Astrocyte (in vitro differentiated cells and primary cell): ENCODE measurements around the gene POC1B. TPM values are rescaled to one million over a fixed set of nuclear protein-coding genes. Genes with fewer than 3 reads are reported as not detected.

Experiments used
- DNase-seq: peaks from one replicate; pipeline ENCODE4 v3.0.0-alpha.2; 2010; ENCODE audit warnings: low read depth
- FAIRE-seq: peaks from 2 replicates; lab custom pipeline; 2011; peaks lifted over from hg19 to GRCh38; lab: Jason Lieb, UNC
- H2AFZ ChIP-seq: 2 replicates; pipeline ENCODE4 v1.6.0; 2012; ENCODE audit warnings: low read depth, low read length, inconsistent platforms
- H3K27ac ChIP-seq: 2 replicates; pipeline ENCODE4 v1.5.1; 2011; ENCODE audit warnings: low read depth, low read length, inconsistent platforms
- H3K27me3 ChIP-seq: 2 replicates; pipeline ENCODE4 v1.6.0; 2011; ENCODE audit warnings: low read length, inconsistent platforms; ENCODE audit not compliant: insufficient read depth
- H3K36me3 ChIP-seq: 2 replicates; pipeline ENCODE4 v1.5.1; 2011; ENCODE audit warnings: low read length, inconsistent platforms; ENCODE audit not compliant: insufficient read depth
- H3K4me1 ChIP-seq: 2 replicates; pipeline ENCODE4 v1.5.1; 2011; ENCODE audit warnings: low read length, inconsistent platforms; ENCODE audit not compliant: insufficient read depth
- H3K4me2 ChIP-seq: 2 replicates; pipeline ENCODE4 v1.6.0; 2012; ENCODE audit warnings: low read length, inconsistent platforms
- H3K4me3 ChIP-seq: 2 replicates; pipeline ENCODE4 v1.5.1; 2011; ENCODE audit warnings: low read depth, mild to moderate bottlenecking, low read length, inconsistent platforms; ENCODE audit not compliant: insufficient read depth
- H3K79me2 ChIP-seq: 2 replicates; pipeline ENCODE4 v1.6.0; 2012; ENCODE audit warnings: mild to moderate bottlenecking, low read length, inconsistent platforms; ENCODE audit not compliant: insufficient read depth
- H3K9ac ChIP-seq: 2 replicates; pipeline ENCODE4 v1.6.0; 2012; ENCODE audit warnings: mild to moderate bottlenecking, low read length, inconsistent platforms
- H3K9me3 ChIP-seq: 2 replicates; pipeline ENCODE4 v1.5.1; 2012; ENCODE audit warnings: low read depth, mild to moderate bottlenecking, low read length, inconsistent platforms; ENCODE audit not compliant: insufficient read depth
- H4K20me1 ChIP-seq: 2 replicates; pipeline ENCODE4 v1.6.0; 2012; ENCODE audit warnings: low read length, inconsistent platforms; ENCODE audit not compliant: insufficient read depth
- H3K27ac Mint-ChIP-seq: one replicate; pipeline ENCODE4 v1.8.0; 2021; ENCODE audit warnings: mild to moderate bottlenecking, mixed read lengths; ENCODE audit not compliant: unreplicated experiment
- H3K27me3 Mint-ChIP-seq: one replicate; pipeline ENCODE4 v1.8.0; 2021; ENCODE audit warnings: low read depth, mixed read lengths; ENCODE audit not compliant: unreplicated experiment
- H3K36me3 Mint-ChIP-seq: one replicate; pipeline ENCODE4 v1.8.0; 2021; ENCODE audit warnings: low read depth, mixed read lengths; ENCODE audit not compliant: unreplicated experiment
- H3K4me1 Mint-ChIP-seq: one replicate; pipeline ENCODE4 v1.8.0; 2021; ENCODE audit warnings: low read depth, mixed read lengths; ENCODE audit not compliant: unreplicated experiment
- H3K4me3 Mint-ChIP-seq: one replicate; pipeline ENCODE4 v1.8.0; 2021; ENCODE audit warnings: mild to moderate bottlenecking, moderate library complexity, mixed read lengths; ENCODE audit not compliant: unreplicated experiment
- H3K9me3 Mint-ChIP-seq: one replicate; pipeline ENCODE4 v1.8.0; 2021; ENCODE audit warnings: mild to moderate bottlenecking, mixed read lengths; ENCODE audit not compliant: unreplicated experiment
- EZH2 ChIP-seq: IDR thresholded peaks from 2 replicates; pipeline ENCODE4 v1.6.1; 2012; ENCODE audit warnings: mild to moderate bottlenecking, low read length, inconsistent platforms; ENCODE audit not compliant: insufficient read depth
- total RNA-seq: library from RNA; stranded (reverse); gene quantifications from 2 replicates; pipeline ENCODE4 v1.2.1, GENCODE V29; 2021
- TF ChIP-seq, protein P1 (sequence below): IDR thresholded peaks from 2 replicates; pipeline ENCODE4 v1.5.1; 2011; ENCODE audit warnings: low read depth, mild to moderate bottlenecking, inconsistent platforms, low read length, moderate library complexity; ENCODE audit not compliant: insufficient read depth

POC1B gene
- total RNA-seq, 1 donor from 2014 or later = 10.6 TPM

DNA sequence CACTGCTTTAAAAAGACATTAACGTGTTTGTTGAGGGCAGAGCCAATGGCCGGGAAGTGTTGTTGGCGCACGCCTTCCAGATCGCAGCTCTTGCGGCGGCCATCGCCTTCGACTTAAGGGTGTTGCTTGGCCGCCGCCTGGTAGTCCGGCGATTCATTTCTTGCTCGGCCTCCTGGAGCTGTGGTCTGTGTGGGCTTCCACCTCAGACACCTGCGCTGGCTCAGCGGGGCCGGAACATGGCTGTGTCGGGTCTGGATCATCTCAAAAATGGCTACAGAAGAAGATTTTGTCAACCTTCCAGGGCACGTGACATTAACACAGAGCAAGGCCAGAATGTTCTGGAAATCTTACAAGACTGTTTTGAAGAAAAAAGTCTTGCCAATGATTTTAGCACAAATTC is 26.0 kb downstream of the POC1B start:
- no peaks in the 10 kb centered on the region for H3K36me3 ChIP-seq
- no peaks in the 10 kb centered on the region for H3K9me3 ChIP-seq
- no peaks in the 10 kb centered on the region for H3K79me2 ChIP-seq
- Mint-ChIP-seq H3K4me1 (peaks cover 9% of the 10 kb centered on the region), H3K4me3 (no peak overlapping the region), H3K36me3 (peaks cover 8% of the 10 kb centered on the region), H3K27me3 (peaks cover 2% of the 10 kb centered on the region), H3K27ac (no peak overlapping the region), H3K9me3 (peaks cover 2% of the 10 kb centered on the region)
- H3K27ac ChIP-seq = no peak overlapping the region
- no peak overlapping the region for H2AFZ ChIP-seq
- no peak for DNase-seq
- no peak overlapping the region for H3K4me2 ChIP-seq
- no peak for TF ChIP-seq EZH2
- TF ChIP-seq, protein P1, sequence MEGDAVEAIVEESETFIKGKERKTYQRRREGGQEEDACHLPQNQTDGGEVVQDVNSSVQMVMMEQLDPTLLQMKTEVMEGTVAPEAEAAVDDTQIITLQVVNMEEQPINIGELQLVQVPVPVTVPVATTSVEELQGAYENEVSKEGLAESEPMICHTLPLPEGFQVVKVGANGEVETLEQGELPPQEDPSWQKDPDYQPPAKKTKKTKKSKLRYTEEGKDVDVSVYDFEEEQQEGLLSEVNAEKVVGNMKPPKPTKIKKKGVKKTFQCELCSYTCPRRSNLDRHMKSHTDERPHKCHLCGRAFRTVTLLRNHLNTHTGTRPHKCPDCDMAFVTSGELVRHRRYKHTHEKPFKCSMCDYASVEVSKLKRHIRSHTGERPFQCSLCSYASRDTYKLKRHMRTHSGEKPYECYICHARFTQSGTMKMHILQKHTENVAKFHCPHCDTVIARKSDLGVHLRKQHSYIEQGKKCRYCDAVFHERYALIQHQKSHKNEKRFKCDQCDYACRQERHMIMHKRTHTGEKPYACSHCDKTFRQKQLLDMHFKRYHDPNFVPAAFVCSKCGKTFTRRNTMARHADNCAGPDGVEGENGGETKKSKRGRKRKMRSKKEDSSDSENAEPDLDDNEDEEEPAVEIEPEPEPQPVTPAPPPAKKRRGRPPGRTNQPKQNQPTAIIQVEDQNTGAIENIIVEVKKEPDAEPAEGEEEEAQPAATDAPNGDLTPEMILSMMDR = no peak
- H3K4me3 ChIP-seq = no peak overlapping the region
- no peak overlapping the region for H3K9ac ChIP-seq
- no peaks in the 10 kb centered on the region for H3K27me3 ChIP-seq
- no peak for FAIRE-seq
- no peaks in the 10 kb centered on the region for H3K4me1 ChIP-seq
- H4K20me1 ChIP-seq = no peaks in the 10 kb centered on the region

DNA sequence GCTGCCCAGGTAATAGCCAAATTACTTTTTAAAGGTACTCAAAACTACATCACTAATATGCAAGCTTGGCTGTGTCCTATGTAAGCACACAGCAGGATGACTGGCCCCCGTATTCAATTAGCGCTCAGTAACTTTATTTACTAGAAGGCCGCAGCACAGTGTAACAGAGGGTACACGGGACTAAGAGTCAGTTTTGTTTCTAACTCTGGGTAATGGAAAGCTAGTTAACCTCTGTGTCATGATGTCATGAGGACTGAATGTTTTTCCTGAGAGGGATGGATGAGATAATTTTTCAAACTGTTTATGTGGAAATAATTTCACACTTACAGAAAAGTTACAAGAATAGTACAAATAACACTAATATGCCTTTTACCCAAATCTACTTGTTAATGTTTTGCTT is 28.4 kb downstream of the POC1B start:
- Histone ChIP-seq H3K36me3 (no peaks in the 10 kb centered on the region), H2AFZ (no peak overlapping the region), H3K27ac (no peak overlapping the region), H3K9me3 (no peaks in the 10 kb centered on the region), H3K9ac (no peak overlapping the region), H3K27me3 (no peaks in the 10 kb centered on the region), H3K79me2 (no peaks in the 10 kb centered on the region), H3K4me1 (no peaks in the 10 kb centered on the region), H3K4me3 (no peak overlapping the region), H4K20me1 (no peaks in the 10 kb centered on the region), H3K4me2 (no peak overlapping the region)
- Mint-ChIP-seq H3K4me1 (peaks cover 11% of the 10 kb centered on the region), H3K4me3 (no peak overlapping the region), H3K27me3 (peaks cover 2% of the 10 kb centered on the region), H3K36me3 (peaks cover 8% of the 10 kb centered on the region), H3K9me3 (peaks cover 2% of the 10 kb centered on the region), H3K27ac (no peak overlapping the region)
- FAIRE-seq (no peak), DNase-seq (no peak)
- TF ChIP-seq, protein P1 = no peak
- TF ChIP-seq EZH2 = no peak

DNA sequence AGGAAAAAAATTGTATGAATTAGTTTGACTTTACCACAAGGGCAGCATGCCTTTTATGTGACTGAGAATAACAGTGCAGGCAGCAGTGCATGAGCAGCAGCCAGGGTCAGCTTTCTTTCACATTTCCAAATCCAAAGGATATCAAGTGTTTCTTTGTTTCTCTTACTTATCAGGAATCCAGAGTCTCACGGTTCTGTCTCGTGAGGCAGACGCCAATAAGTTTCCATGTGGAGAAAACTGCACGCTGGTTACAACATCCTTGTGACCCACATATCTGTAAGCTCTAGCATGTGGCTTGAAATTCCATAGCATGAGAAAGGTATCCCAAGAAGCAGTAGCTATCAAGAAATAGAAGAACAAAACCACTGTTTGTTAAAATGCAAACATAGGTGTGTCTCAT is 28.8 kb downstream of the POC1B start:
- Mint-ChIP-seq H3K4me1 (peaks cover 11% of the 10 kb centered on the region), H3K36me3 (peaks cover 8% of the 10 kb centered on the region), H3K27ac (no peak overlapping the region), H3K9me3 (no peaks in the 10 kb centered on the region), H3K4me3 (no peak overlapping the region), H3K27me3 (peaks cover 2% of the 10 kb centered on the region)
- H3K4me3 ChIP-seq = no peak overlapping the region
- H3K79me2 ChIP-seq = no peaks in the 10 kb centered on the region
- H3K9ac ChIP-seq = no peak overlapping the region
- no peaks in the 10 kb centered on the region for H3K36me3 ChIP-seq
- no peaks in the 10 kb centered on the region for H3K27me3 ChIP-seq
- H3K27ac ChIP-seq = no peak overlapping the region
- no peaks in the 10 kb centered on the region for H4K20me1 ChIP-seq
- FAIRE-seq (no peak), DNase-seq (no peak)
- no peak overlapping the region for H3K4me2 ChIP-seq
- TF ChIP-seq EZH2 = no peak
- TF ChIP-seq, protein P1 = no peak
- H3K9me3 ChIP-seq = no peaks in the 10 kb centered on the region
- no peak overlapping the region for H2AFZ ChIP-seq
- H3K4me1 ChIP-seq = no peaks in the 10 kb centered on the region
